ENCODE data around the gene CTNNBL1. TPM values are rescaled to one million over a fixed set of nuclear protein-coding genes. Genes with fewer than 3 reads are reported as not detected.

The CTNNBL1 gene
- polyA plus RNA-seq, 1 of the 3 experiments (the other 2 are of a cell fraction) = 29.5 TPM

DNA sequence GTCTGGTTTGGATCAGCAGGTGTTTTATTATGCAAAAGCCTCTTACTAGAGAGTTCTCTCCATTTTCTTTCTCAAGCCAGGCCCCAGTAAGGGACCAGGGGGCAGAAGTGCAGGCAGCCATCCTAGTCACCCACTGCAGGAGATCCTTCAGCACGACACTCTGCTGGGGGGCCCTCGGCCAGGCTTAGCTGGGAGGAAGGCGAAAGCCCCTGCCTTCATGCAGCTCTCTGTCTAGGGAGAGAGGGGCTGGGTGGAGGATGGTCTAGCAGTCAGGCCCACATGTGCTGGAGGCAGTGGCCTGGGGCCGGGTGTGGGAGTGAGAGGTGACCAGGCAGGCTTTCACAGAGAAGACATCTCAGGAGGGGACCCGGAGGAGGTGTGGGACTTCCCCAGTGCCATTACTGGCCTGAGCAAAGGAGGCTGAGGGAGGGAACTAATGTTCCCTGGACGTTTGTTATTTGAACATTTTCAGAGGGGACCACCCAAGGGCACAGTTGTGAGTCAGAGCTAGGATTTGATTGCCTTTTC, 175.6 kb downstream of the CTNNBL1 start (continued):
- TF ChIP-seq FOSL2 (IDR thresholded peaks at IDR 0.05; ENCODE audit: borderline replicate concordance, low read depth) = no peak

DNA sequence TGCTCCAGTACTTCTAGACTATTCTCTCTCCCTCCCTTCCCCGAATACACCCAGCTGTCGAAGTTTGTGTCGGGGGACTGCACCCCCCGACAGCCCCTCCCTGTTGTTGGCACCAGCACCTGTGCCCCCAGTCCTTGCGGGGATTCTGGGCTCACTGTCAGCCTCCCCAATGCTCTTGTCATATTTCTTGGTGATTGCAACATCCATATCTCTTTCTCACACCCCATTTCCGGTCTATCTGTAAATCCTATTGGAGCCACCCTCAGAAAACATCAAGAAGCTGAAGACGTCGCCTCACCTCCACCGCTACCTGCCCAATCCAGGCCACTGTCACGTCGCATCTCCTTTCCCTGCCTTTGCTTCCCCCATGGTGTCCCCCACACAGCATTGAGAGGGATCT, 176.5 kb downstream of the CTNNBL1 start:
- H3F3A ChIP-seq (replicated peaks; ENCODE audit: insufficient read depth) = no peaks in the 10 kb centered on the region
- H2AFZ ChIP-seq (ENCODE audit: low read depth) = no peak overlapping the region
- POLR2A ChIA-PET = no interaction called here
- no peak overlapping the region for H3K27ac ChIP-seq (ENCODE audit: low read depth in 2 of 2, low read length in 1 of 2)
- H3K4me1 ChIP-seq (ENCODE audit: control insufficient read depth in 1 of 2, insufficient read depth in 2 of 2, low read depth in 1 of 2, low read length in 1 of 2) = peaks cover 0 to 12% of the 10 kb centered on the region in 2 experiments; a peak in 1 of 4 replicates
- no peaks in the 10 kb centered on the region for H3K79me2 ChIP-seq (ENCODE audit: insufficient read depth)
- no peaks in the 10 kb centered on the region for H4K20me1 ChIP-seq (ENCODE audit: insufficient read depth)
- no peak overlapping the region for H3K9ac ChIP-seq
- no peaks in the 10 kb centered on the region for H3K9me2 ChIP-seq
- WGBS (ENCODE audit: low lambda C conversion rate) = 92% methylated on average over 11 of the region's 11 CpGs
- no peaks in the 10 kb centered on the region for H3K9me3 ChIP-seq
- no peak for DNase-seq
- H3K4me2 ChIP-seq = no peak overlapping the region
- no peak overlapping the region for H3K4me3 ChIP-seq (ENCODE audit: low read depth in 2 of 2, low read length in 1 of 2)
- no peak for TF ChIP-seq SMC3 (IDR thresholded peaks at IDR 0.05; ENCODE audit: low read depth, low read length)
- TF ChIP-seq GATA2 (CRISPR knock-in tag; IDR thresholded peaks at IDR 0.05) = no peak
- no peak for TF ChIP-seq SIN3A (IDR thresholded peaks at IDR 0.05; ENCODE audit: borderline replicate concordance, low read depth, low read length)
- no peak for TF ChIP-seq EP300 (IDR thresholded peaks at IDR 0.05; ENCODE audit: borderline replicate concordance in 1 of 2, low read depth in 1 of 2, low read length in 1 of 2)
- no peak for TF ChIP-seq MXI1 (IDR thresholded peaks at IDR 0.05; ENCODE audit: low read depth, low read length)
- TF ChIP-seq RAD21 (IDR thresholded peaks at IDR 0.05; ENCODE audit: low read length) = no peak
- no peak for TF ChIP-seq ELF1 (IDR thresholded peaks at IDR 0.05)
- TF ChIP-seq RFX5 (IDR thresholded peaks at IDR 0.05; ENCODE audit: low read length) = no peak
- TF ChIP-seq FOSL2 (IDR thresholded peaks at IDR 0.05; ENCODE audit: borderline replicate concordance, low read depth) = no peak
- no peaks in the 10 kb centered on the region for H3K27me3 ChIP-seq (ENCODE audit: insufficient read depth)
- CTCF ChIA-PET = no interaction called here
- H3K36me3 ChIP-seq (replicated peaks in 1 of 2; ENCODE audit: control insufficient read depth in 1 of 2, insufficient read depth in 2 of 2, low read length in 1 of 2) = peaks cover 0 to 12% of the 10 kb centered on the region in 2 experiments

DNA sequence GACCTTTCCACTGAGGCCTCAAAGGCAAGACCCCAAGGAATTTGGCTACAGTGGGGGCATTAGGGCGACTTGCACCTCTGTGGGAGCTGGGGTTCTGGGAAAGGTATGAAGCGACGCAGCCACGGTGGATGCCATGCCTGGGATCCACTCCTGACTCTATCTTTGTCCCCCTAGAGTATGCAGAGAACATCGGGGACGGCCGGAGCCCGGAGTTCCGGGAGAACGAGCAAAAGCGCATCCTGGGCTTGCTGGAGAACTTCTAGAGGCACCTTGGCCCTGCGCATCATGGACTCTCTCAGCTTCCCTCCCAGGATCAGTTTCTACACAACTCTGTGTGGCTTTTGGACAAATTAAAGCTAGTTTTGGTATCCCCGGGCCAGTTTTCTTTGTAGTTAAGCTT, 177.9 kb downstream of the CTNNBL1 start:
- TF ChIP-seq RAD21 (IDR thresholded peaks at IDR 0.05; ENCODE audit: low read length) (no peak), NRF1 (IDR thresholded peaks at IDR 0.05; ENCODE audit: low read depth, low read length) (no peak), RXRA (IDR thresholded peaks at IDR 0.05; ENCODE audit: borderline replicate concordance, low read depth) (no peak), SMC3 (IDR thresholded peaks at IDR 0.05; ENCODE audit: low read depth, low read length) (no peak), TCF12 (IDR thresholded peaks at IDR 0.05) (no peak), EP300 (IDR thresholded peaks at IDR 0.05; ENCODE audit: borderline replicate concordance in 1 of 2, low read depth in 1 of 2, low read length in 1 of 2) (no peak), JUND (IDR thresholded peaks at IDR 0.05) (no peak), GATA2 (CRISPR knock-in tag; IDR thresholded peaks at IDR 0.05) (no peak), POLR2AphosphoS5 (IDR thresholded peaks at IDR 0.05; ENCODE audit: low read depth, low read length) (no peak), FOXJ3 (CRISPR knock-in tag; IDR thresholded peaks at IDR 0.05) (no peak)
- TF ChIP-seq, protein P1, sequence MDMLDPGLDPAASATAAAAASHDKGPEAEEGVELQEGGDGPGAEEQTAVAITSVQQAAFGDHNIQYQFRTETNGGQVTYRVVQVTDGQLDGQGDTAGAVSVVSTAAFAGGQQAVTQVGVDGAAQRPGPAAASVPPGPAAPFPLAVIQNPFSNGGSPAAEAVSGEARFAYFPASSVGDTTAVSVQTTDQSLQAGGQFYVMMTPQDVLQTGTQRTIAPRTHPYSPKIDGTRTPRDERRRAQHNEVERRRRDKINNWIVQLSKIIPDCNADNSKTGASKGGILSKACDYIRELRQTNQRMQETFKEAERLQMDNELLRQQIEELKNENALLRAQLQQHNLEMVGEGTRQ (IDR thresholded peaks at IDR 0.05; ENCODE audit: borderline replicate concordance, low read depth, low read length) = no peak
- TF ChIP-seq, protein P2, sequence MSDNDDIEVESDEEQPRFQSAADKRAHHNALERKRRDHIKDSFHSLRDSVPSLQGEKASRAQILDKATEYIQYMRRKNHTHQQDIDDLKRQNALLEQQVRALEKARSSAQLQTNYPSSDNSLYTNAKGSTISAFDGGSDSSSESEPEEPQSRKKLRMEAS (IDR thresholded peaks at IDR 0.05; ENCODE audit: low read depth) = no peak
- Histone ChIP-seq H3F3A (replicated peaks; ENCODE audit: insufficient read depth) (no peaks in the 10 kb centered on the region), H3K4me2 (no peak overlapping the region), H3K9me2 (no peaks in the 10 kb centered on the region), H3K27me3 (ENCODE audit: insufficient read depth) (no peaks in the 10 kb centered on the region), H3K79me2 (ENCODE audit: insufficient read depth) (no peaks in the 10 kb centered on the region), H3K36me3 (replicated peaks in 1 of 2; ENCODE audit: control insufficient read depth in 1 of 2, insufficient read depth in 2 of 2, low read length in 1 of 2) (peaks cover 0 to 12% of the 10 kb centered on the region in 2 experiments), H3K4me1 (ENCODE audit: control insufficient read depth in 1 of 2, insufficient read depth in 2 of 2, low read depth in 1 of 2, low read length in 1 of 2) (peaks cover 0 to 12% of the 10 kb centered on the region in 2 experiments; a peak in 1 of 4 replicates), H2AFZ (ENCODE audit: low read depth) (no peak overlapping the region), H3K9me3 (no peaks in the 10 kb centered on the region), H3K27ac (ENCODE audit: low read depth in 2 of 2, low read length in 1 of 2) (no peak overlapping the region), H4K20me1 (ENCODE audit: insufficient read depth) (no peaks in the 10 kb centered on the region), H3K9ac (no peak overlapping the region), H3K4me3 (ENCODE audit: low read depth in 2 of 2, low read length in 1 of 2) (no peak overlapping the region)
- CTCF ChIA-PET = interaction anchor here (1.6 to 2.0 kb wide), 2 partner anchors 116 to 307 kb away, joined by 5 to 6 read pairs; no protein-coding TSS in a partner anchor
- POLR2A ChIA-PET = no interaction called here
- no peak for DNase-seq
- WGBS (ENCODE audit: low lambda C conversion rate) = 95% methylated on average over 11 of the region's 13 CpGs

Data from SK-N-SH (cell line).